GM12865 (cell line): ENCODE results near the gene DMRTC2.

Experiments
- DNase-seq: peaks from one replicate; pipeline ENCODE4 v3.0.0; 2010; ENCODE audit warnings: low read depth
- H3K4me3 ChIP-seq: 2 replicates; pipeline ENCODE4 v1.5.1; 2011; ENCODE audit warnings: mild to moderate bottlenecking, low read depth, low read length, control low read depth
- CTCF ChIP-seq: IDR thresholded peaks from 2 replicates; pipeline ENCODE4 v1.5.1; 2011; ENCODE audit warnings: low read length, control low read depth, low read depth, inconsistent platforms; ENCODE audit not compliant: insufficient read depth; ENCODE audit errors: missing control alignments

Gene DMRTC2

GRCh38 chr19:41845001-41845050, at the start of gene DMRTC2:
Gene DMRTC2 (plus strand): TSS chr19:41845042. CDS start chr19:41847429, 2,387 bp downstream.
- TF ChIP-seq CTCF, result no peak
- H3K4me3 ChIP-seq, result no peak within 1 kb of the TSS
- no peak for DNase-seq

- TF ChIP-seq CTCF, result no peak
- H3K4me3 ChIP-seq, result no peak within 1 kb of the TSS
- DNase-seq, result no peak
Measured at GRCh38 chr19:41796362-41796761, 48.5 kb upstream of the DMRTC2 start, which contains the start of gene CEACAM3. Gene CEACAM3 (plus strand): TSS chr19:41796587. CDS start chr19:41796678, 91 bp downstream.

GRCh38 chr19:41796901-41797300, 47.9 kb upstream of the DMRTC2 start:
- H3K4me3 ChIP-seq, result no peak overlapping the region
- no peak for TF ChIP-seq CTCF
- no peak for DNase-seq

GRCh38 chr19:41799444-41800000, 45.3 kb upstream of the DMRTC2 start:
- no peak for TF ChIP-seq CTCF
- no peak overlapping the region for H3K4me3 ChIP-seq
- DNase-seq, result no peak

- no peak overlapping the region for H3K4me3 ChIP-seq
- TF ChIP-seq CTCF, result no peak
- DNase-seq, result no peak
Measured at GRCh38 chr19:41801031-41801430, 43.8 kb upstream of the DMRTC2 start.

- no peak overlapping the region for H3K4me3 ChIP-seq
- no peak for DNase-seq
- TF ChIP-seq CTCF, result no peak
Measured at GRCh38 chr19:41801792-41802211, 43.0 kb upstream of the DMRTC2 start.

GRCh38 chr19:41802770-41803169, 42.1 kb upstream of the DMRTC2 start:
- DNase-seq, result no peak
- no peak for TF ChIP-seq CTCF
- no peak overlapping the region for H3K4me3 ChIP-seq
